Measurements from ENCODE around the gene WDFY2.

DNA sequence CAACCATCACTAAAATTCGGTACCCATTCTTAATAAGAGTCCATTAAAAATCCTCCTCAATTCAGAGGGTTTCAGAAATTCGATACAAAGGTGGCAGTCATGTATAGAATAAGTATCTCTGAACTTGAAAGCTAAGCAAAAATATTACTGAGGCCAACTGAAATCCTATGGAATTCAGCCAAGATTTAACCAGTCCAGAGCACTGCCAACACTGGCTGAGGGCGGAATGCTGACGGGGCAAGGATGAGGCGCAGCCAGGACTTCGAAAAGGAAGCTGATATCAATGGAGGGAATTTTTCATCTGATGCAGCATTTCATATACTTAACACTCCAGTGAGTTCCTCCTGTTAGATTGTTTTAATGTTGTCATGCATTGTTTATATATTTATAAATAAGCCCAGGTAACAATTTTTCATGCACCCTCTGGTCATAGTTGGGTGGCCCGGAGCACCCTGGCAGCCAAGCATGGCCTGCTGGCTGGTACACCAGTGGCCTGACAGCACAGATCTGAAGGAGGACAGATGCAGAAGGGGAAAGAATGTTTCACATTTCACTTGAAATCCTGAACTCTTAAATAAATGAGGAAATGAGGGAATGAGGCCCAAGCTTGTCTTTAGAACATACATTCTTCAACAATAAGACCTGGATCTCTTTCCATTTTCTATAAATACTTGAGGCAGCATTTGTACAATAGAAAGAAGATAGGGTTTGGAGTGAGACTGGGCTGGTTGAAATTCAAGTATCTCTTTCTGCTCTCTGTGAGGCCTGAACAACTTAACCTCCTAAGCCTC is 41.5 kb downstream of the WDFY2 start:
- TF ChIP-seq EP300 (IDR thresholded peaks at IDR 0.05) (no peak), POLR2AphosphoS5 (IDR thresholded peaks at IDR 0.05) (peak in 1 of 3 donors; percentile 26)
- TF ChIP-seq, protein P1, sequence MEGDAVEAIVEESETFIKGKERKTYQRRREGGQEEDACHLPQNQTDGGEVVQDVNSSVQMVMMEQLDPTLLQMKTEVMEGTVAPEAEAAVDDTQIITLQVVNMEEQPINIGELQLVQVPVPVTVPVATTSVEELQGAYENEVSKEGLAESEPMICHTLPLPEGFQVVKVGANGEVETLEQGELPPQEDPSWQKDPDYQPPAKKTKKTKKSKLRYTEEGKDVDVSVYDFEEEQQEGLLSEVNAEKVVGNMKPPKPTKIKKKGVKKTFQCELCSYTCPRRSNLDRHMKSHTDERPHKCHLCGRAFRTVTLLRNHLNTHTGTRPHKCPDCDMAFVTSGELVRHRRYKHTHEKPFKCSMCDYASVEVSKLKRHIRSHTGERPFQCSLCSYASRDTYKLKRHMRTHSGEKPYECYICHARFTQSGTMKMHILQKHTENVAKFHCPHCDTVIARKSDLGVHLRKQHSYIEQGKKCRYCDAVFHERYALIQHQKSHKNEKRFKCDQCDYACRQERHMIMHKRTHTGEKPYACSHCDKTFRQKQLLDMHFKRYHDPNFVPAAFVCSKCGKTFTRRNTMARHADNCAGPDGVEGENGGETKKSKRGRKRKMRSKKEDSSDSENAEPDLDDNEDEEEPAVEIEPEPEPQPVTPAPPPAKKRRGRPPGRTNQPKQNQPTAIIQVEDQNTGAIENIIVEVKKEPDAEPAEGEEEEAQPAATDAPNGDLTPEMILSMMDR (IDR thresholded peaks at IDR 0.05), result no peak

All from stomach (tissue), 4 donors.